ENCODE results near the gene USP36. TPM values are rescaled to one million over a fixed set of nuclear protein-coding genes. Genes with fewer than 3 reads are reported as not detected.
A peak's percentile ranks its signal among the peaks of the same experiment; 100 is the strongest.

USP36 gene
- total and polyA plus RNA-seq, 8 donors, result 31.2 to 58.3 (median 35.8) TPM

- no peak for TF ChIP-seq CTCF (IDR thresholded peaks at IDR 0.05)
- no peak overlapping the region for H3K27ac ChIP-seq
- no peak for FAIRE-seq
These were observed 55.0 kb downstream of the USP36 start for GRCh38 chr17:78785663-78786057.

GRCh38 chr17:78785011-78785662 lies 55.5 kb downstream of the USP36 start:
- intact Hi-C loops (cut with DNase I), result no loop called here
- Histone ChIP-seq H3K4me1 (peaks cover 21 to 33% (median 32%) of the 10 kb centered on the region in 3 donors), H3K27ac (no peak overlapping the region), H3K27me3 (no peaks in the 10 kb centered on the region), H3K9me3 (no peaks in the 10 kb centered on the region), H3K36me3 (no peaks in the 10 kb centered on the region), H3K4me3 (no peak overlapping the region)
- no peak for TF ChIP-seq CTCF (IDR thresholded peaks at IDR 0.05)
- FAIRE-seq (no peak), ATAC-seq (no peak), DNase-seq (no peak)
- 93 to 94% methylated on average over 12 of the region's 12 CpGs for WGBS, 2 donors

More at GRCh38 chr17:78785663-78786057, 55.0 kb downstream of the USP36 start:
- Histone ChIP-seq H3K9me3 (no peaks in the 10 kb centered on the region), H3K27me3 (no peaks in the 10 kb centered on the region), H3K4me3 (no peak overlapping the region), H3K36me3 (no peaks in the 10 kb centered on the region), H3K4me1 (peaks cover 25 to 33% (median 32%) of the 10 kb centered on the region in 3 donors)
- DNase-seq (no peak), ATAC-seq (no peak)
- intact Hi-C loops (cut with DNase I), result no loop called here
- 97% methylated on average over 1 of the region's 1 CpG for WGBS, 2 donors

GRCh38 chr17:78784352-78784751 lies 56.3 kb downstream of the USP36 start:
- peak overlapping the region in 2 of 4 donors; percentile 87 to 95 for H3K27ac ChIP-seq
- no peaks in the 10 kb centered on the region for H3K9me3 ChIP-seq
- WGBS, 2 donors, result 91 to 92% methylated on average over 6 of the region's 6 CpGs
- intact Hi-C loops (cut with DNase I), result no loop called here
- H3K36me3 ChIP-seq, result no peaks in the 10 kb centered on the region
- no peak overlapping the region for H3K4me3 ChIP-seq
- no peak for ATAC-seq
- no peaks in the 10 kb centered on the region for H3K27me3 ChIP-seq
- no peak for TF ChIP-seq CTCF (IDR thresholded peaks at IDR 0.05)
- H3K4me1 ChIP-seq, result peaks cover 16 to 31% (median 30%) of the 10 kb centered on the region in 3 donors
- no peak for DNase-seq
- no peak for FAIRE-seq

GRCh38 chr17:78783711-78784324 lies 56.8 kb downstream of the USP36 start:
- Histone ChIP-seq H3K4me1 (peaks cover 12 to 25% (median 25%) of the 10 kb centered on the region in 3 donors), H3K9me3 (no peaks in the 10 kb centered on the region), H3K4me3 (no peak overlapping the region), H3K27ac (peak overlapping the region in 3 of 4 donors; percentile 87 to 95 (median 93)), H3K36me3 (no peaks in the 10 kb centered on the region), H3K27me3 (no peaks in the 10 kb centered on the region)
- intact Hi-C loops (cut with DNase I), result no loop called here
- ATAC-seq, result no peak
- no peak for FAIRE-seq
- no peak for TF ChIP-seq CTCF (IDR thresholded peaks at IDR 0.05)
- 43 to 46% methylated on average over 7 of the region's 7 CpGs for WGBS, 2 donors
- DNase-seq, result no peak

GRCh38 chr17:78781893-78782304 lies 58.7 kb downstream of the USP36 start, which contains the start of gene CYTH1:
CYTH1 (minus strand) TSS chr17:78782273; CDS start chr17:78782223, 50 bp downstream.
- intact Hi-C loops (cut with DNase I), result no loop called here
- Histone ChIP-seq H3K9me3 (no peaks in the 10 kb centered on the region), H3K27me3 (no peaks in the 10 kb centered on the region), H3K4me1 (peaks cover 12 to 22% (median 22%) of the 10 kb centered on the region in 3 donors), H3K27ac (peak within 1 kb of the TSS; percentile 74 to 95 (median 90)), H3K4me3 (peak within 1 kb of the TSS; percentile 75 to 95 (median 87)), H3K36me3 (no peaks in the 10 kb centered on the region)
- ATAC-seq (no peak), FAIRE-seq (no peak), DNase-seq (peak in 1 of 6 donors; percentile 53)
- no peak for TF ChIP-seq CTCF (IDR thresholded peaks at IDR 0.05)
- 1% methylated on average over 32 to 63 of the region's 64 CpGs for WGBS, 2 donors

All from pancreas (tissue), 10 donors.